Ovary (tissue), 9 donors: ENCODE measurements around the gene ULBP2. TPM values are rescaled to one million over a fixed set of nuclear protein-coding genes. Genes with fewer than 3 reads are reported as not detected.

ENCODE experiments used
- DNase-seq, 5 donors: peaks; one replicate each; pipeline ENCODE4 v3.0.0-alpha.2; 2019 to 2020
- H3K27ac ChIP-seq, 2 donors: fragments of 200-600 bp; one replicate each; pipeline versions ENCODE4 v1.5.1 to v1.8.0; 2019 to 2022
- H3K27me3 ChIP-seq: fragments of 200-600 bp; one replicate; pipeline ENCODE4 v1.8.0; 2022
- H3K36me3 ChIP-seq: fragments of 200-600 bp; sonication (generic); one replicate; pipeline ENCODE4 v1.5.1; 2019
- H3K4me1 ChIP-seq: one replicate; pipeline ENCODE4 v1.8.1; 2013; ENCODE audit warnings: mild to moderate bottlenecking, moderate library complexity; ENCODE audit not compliant: insufficient read depth
- H3K4me3 ChIP-seq: fragments of 200-600 bp; sonication (generic); one replicate; pipeline ENCODE4 v1.5.1; 2017
- H3K9me3 ChIP-seq, 2 donors: fragments of 200-600 bp in 1 of 2; sonication (generic) in 1 of 2; one replicate each; pipeline versions ENCODE4 v1.5.1 to v1.8.1; 2013 to 2019; ENCODE audit warnings: mild to moderate bottlenecking in 1 of 2, moderate library complexity in 1 of 2
- CTCF ChIP-seq, 3 donors: fragments of 450-650 bp in 2 of 3; fragments of 200-600 bp in 1 of 3; IDR thresholded peaks; one replicate each; pipeline versions ENCODE4 v1.5.1 to v1.8.0; 2016 to 2022; ENCODE audit warnings: antibody characterized with exemption in 3 of 3, mild to moderate bottlenecking in 1 of 3
- EP300 ChIP-seq: sonication (generic); formaldehyde crosslinking; IDR thresholded peaks from one replicate; pipeline ENCODE4 v1.6.1; 2017; ENCODE audit warnings: antibody characterized with exemption
- POLR2A ChIP-seq: fragments of 450-650 bp; IDR thresholded peaks from one replicate; pipeline ENCODE4 v1.6.1; 2017; ENCODE audit warnings: antibody characterized with exemption, mild to moderate bottlenecking, moderate library complexity
- WGBS, 3 donors: extraction: QIAGEN DNeasy Blood & Tissue Kit in 1 of 3; methylation state at CpG; one replicate each; pipeline versions ENCODE4 v1.1.5 to v1.1.7; 2013 to 2017; 5-methylcytosine and 5-hydroxymethylcytosine counted together
- intact Hi-C, 4 donors: fragments of 100-400 bp; cut with DNase I; formaldehyde crosslinking; loops; one replicate each; pipeline versions ENCODE4 v1.11.0 to v1.15.1; 2022 to 2023
- polyA plus RNA-seq, 2 donors: library from polyadenylated mRNA; stranded (reverse); fragments of 200-250 nt in 1 of 2; fragments of 350-450 nt in 1 of 2; fragmentation: Illumina TruSeq in 1 of 2; extraction: RNeasy Lipid Tissue Mini Kit (QIAGEN cat#74804) in 1 of 2; gene quantifications; one replicate each; pipeline ENCODE4 v1.2.3, GENCODE V29; 2013 to 2014
- total RNA-seq, 7 donors: library from RNA; depleted of rRNA in 2 of 7; stranded (reverse); fragments of >200 nt in 2 of 7; fragmentation: NEBNext Ultra II Directional in 3 of 7; extraction: Animal tissue kit (Norgen Biotek cat#: 25700) in 3 of 7; gene quantifications; one replicate each; pipeline versions ENCODE4 v1.1.0 to v1.2.4, GENCODE V29; 2016 to 2023
- donor health status: DM: no; HTN: no; CAD: no; lungs with moderate emphysema.
- donor health status: DM: no; HTN: no; CAD: no.
- donor health status: Bipolar disorder and iron deficiency.
- donor health status: DM: yes; HTN: yes; CAD: no.
- donor health status: DM: no; HTN: no; CAD: no.
- donor health status: DM: yes; HTN: yes; CAD: no.

The ULBP2 gene
- total and polyA plus RNA-seq, 9 donors = 0.08 to 3.6 (median 0.23) TPM; not detected in 6

GRCh38 chr6:149922642-149923326, 19.0 kb upstream of the ULBP2 start, which contains the start of gene RAET1G:
Gene RAET1G, minus strand, starts transcription at chr6:149923121. Its CDS starts 111 bp downstream, at chr6:149923010.
- peak; percentile 93 to 97 (median 94) for DNase-seq
- WGBS, 3 donors = 0% methylated on average over 37 to 40 of the region's 40 CpGs
- H3K4me1 ChIP-seq = peaks cover 7% of the 10 kb centered on the region
- no peaks in the 10 kb centered on the region for H3K27me3 ChIP-seq
- peak within 1 kb of the TSS; percentile 47 for H3K4me3 ChIP-seq
- no peak for TF ChIP-seq CTCF (IDR thresholded peaks at IDR 0.05)
- TF ChIP-seq POLR2A = no peak
- TF ChIP-seq EP300 = no peak
- H3K27ac ChIP-seq = no peak within 1 kb of the TSS
- H3K9me3 ChIP-seq = no peaks in the 10 kb centered on the region
- no peaks in the 10 kb centered on the region for H3K36me3 ChIP-seq
- intact Hi-C loops = loop anchor here in 3 of 4 donors (5.0 to 10.0 kb wide), 3 partner anchors 58 to 378 kb away; partner anchors contain the start of genes LRP11 (in 1 of the 3) and PPIL4 (in 1 of the 3)

- intact Hi-C loops = loop anchor here in 3 of 4 donors (5.0 to 10.0 kb wide), 3 partner anchors 59 to 379 kb away; partner anchors contain the start of genes LRP11 (in 1 of the 3) and PPIL4 (in 1 of the 3)
- 21 to 24% (median 23%) methylated on average over 33 of the region's 33 CpGs for WGBS, 3 donors
- Histone ChIP-seq H3K36me3 (no peaks in the 10 kb centered on the region), H3K9me3 (no peaks in the 10 kb centered on the region), H3K27me3 (no peaks in the 10 kb centered on the region), H3K27ac (no peak overlapping the region), H3K4me1 (peaks cover 7% of the 10 kb centered on the region), H3K4me3 (peak overlapping the region; percentile 47)
- DNase-seq = no peak
- no peak for TF ChIP-seq CTCF (IDR thresholded peaks at IDR 0.05)
- TF ChIP-seq EP300 = no peak
- no peak for TF ChIP-seq POLR2A
Measured at GRCh38 chr6:149923327-149923986, 18.4 kb upstream of the ULBP2 start.

DNA sequence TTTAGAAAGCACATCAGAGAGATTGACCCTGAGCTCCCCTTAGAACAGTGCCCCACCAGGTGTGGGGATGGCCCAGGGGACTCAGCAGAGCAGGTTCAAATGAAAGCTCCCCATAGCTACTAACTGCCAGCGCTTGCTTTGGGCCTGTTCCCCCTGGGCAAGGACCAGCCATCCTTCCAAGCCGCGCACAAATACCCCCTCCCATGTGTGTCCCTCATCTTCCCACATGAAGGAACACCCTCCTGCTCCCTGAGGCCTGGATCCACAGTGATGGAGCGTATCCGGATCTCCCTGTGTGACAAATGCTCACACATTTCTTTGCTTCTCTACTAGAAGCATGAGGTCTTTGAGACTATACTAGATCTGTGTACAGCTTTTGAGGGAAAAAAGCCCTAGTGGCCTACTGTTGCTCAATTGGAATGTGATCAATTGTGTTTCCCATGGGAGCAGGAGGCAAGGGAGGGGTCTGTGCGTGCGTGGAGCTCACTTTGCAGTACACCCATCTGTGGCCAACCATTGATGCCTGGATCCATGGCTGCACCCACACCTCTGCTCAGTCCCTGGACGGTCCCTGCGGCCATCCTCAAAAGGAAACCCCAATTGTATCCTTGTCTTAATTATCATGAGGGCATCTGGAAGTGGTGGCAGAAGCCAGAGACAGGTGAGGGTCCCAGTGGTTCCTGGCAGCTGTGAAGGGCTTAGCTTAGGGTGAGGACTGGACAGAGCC, 17.4 kb upstream of the ULBP2 start:
- Histone ChIP-seq H3K4me1 (peaks cover 7% of the 10 kb centered on the region), H3K9me3 (no peaks in the 10 kb centered on the region), H3K36me3 (no peaks in the 10 kb centered on the region), H3K27ac (no peak overlapping the region), H3K27me3 (no peaks in the 10 kb centered on the region), H3K4me3 (no peak overlapping the region)
- 86 to 91% (median 90%) methylated on average over 9 of the region's 9 CpGs for WGBS, 3 donors
- intact Hi-C loops = loop anchor here in 3 of 4 donors (2.0 to 10.0 kb wide), 4 partner anchors 60 to 380 kb away; partner anchors contain the start of genes LRP11 (in 1 of the 3) and PPIL4 (in 1 of the 3)
- peak in 2 of 5 donors; percentile 13 to 28 for DNase-seq
- TF ChIP-seq CTCF (IDR thresholded peaks at IDR 0.05) (no peak), EP300 (no peak), POLR2A (no peak)

- Histone ChIP-seq H3K27ac (no peak overlapping the region), H3K9me3 (no peaks in the 10 kb centered on the region), H3K4me3 (no peak overlapping the region), H3K27me3 (no peaks in the 10 kb centered on the region), H3K36me3 (no peaks in the 10 kb centered on the region), H3K4me1 (peaks cover 7% of the 10 kb centered on the region)
- no peak for TF ChIP-seq CTCF (IDR thresholded peaks at IDR 0.05)
- no peak for TF ChIP-seq EP300
- TF ChIP-seq POLR2A = no peak
- intact Hi-C loops = loop anchor here (2.0 to 10.0 kb wide), 5 partner anchors 60 to 380 kb away; partner anchors contain the start of genes LRP11 (in 1 of the 4) and PPIL4 (in 1 of the 4)
- WGBS, 3 donors = 85 to 90% (median 86%) methylated on average over 4 of the region's 4 CpGs
- DNase-seq = peak in 2 of 5 donors; percentile 25 to 35
Measured at GRCh38 chr6:149924933-149925252, 16.9 kb upstream of the ULBP2 start.
